CD4-positive, alpha-beta T cell (primary cell): Measurements from ENCODE around the gene CNTF. TPM values are rescaled to one million over a fixed set of nuclear protein-coding genes. Genes with fewer than 3 reads are reported as not detected.
A peak's percentile ranks its signal among the peaks of the same experiment; 100 is the strongest.

ENCODE experiments used
- ATAC-seq: fragments of 200-7000 bp; cut with Tn5 transposase; one replicate; pipeline ENCODE4 v1.10.0; 2022; ENCODE audit warnings: mild to moderate bottlenecking; ENCODE audit not compliant: poor library complexity
- CTCF ChIA-PET: fragments of 350-600 bp; sonication (Branson Sonifier 250); formaldehyde crosslinking; loops from one replicate; lab custom pipeline; 2021; ENCODE audit warnings: antibody characterized with exemption, inconsistent platforms; lab: Charles Lee
- POLR2A ChIA-PET: fragments of 350-600 bp; sonication (Branson Sonifier 250); formaldehyde crosslinking; loops from one replicate; lab custom pipeline; 2021; ENCODE audit warnings: antibody characterized with exemption, inconsistent platforms; lab: Charles Lee
- DNase-seq, 14 experiments: peaks; one replicate each; pipeline ENCODE4 v3.0.0-alpha.2; 2013 to 2020; ENCODE audit warnings: mixed read lengths in 2 of 14
- H3K27ac ChIP-seq, 2 donors: one replicate each; pipeline versions ENCODE4 v1.5.1 to v1.7.0; 2013; ENCODE audit warnings: low read length in 2 of 2, low read depth in 1 of 2, mild to moderate bottlenecking in 1 of 2
- H3K27me3 ChIP-seq, 2 experiments: 1 replicate in 1 of 2; 2 replicates in 1 of 2; pipeline versions ENCODE4 v1.6.1 to v1.7.0; 2013; ENCODE audit warnings: low read length in 2 of 2, control low read depth in 1 of 2, mild to moderate bottlenecking in 1 of 2, moderate library complexity in 1 of 2; ENCODE audit not compliant: insufficient read depth in 2 of 2, control insufficient read depth in 1 of 2
- H3K36me3 ChIP-seq: one replicate; pipeline ENCODE4 v1.6.1; 2013; ENCODE audit warnings: low read length, control low read depth; ENCODE audit not compliant: insufficient read depth
- H3K4me1 ChIP-seq: one replicate; pipeline ENCODE4 v1.6.1; 2013; ENCODE audit warnings: low read length, control low read depth; ENCODE audit not compliant: insufficient read depth
- H3K4me3 ChIP-seq: one replicate; pipeline ENCODE4 v1.5.1; 2013; ENCODE audit warnings: mild to moderate bottlenecking, low read length, moderate library complexity
- H3K9me3 ChIP-seq, 2 experiments: 1 replicate in 1 of 2; 2 replicates in 1 of 2; pipeline versions ENCODE4 v1.6.1 to v1.7.0; 2013; ENCODE audit warnings: low read length in 2 of 2, mild to moderate bottlenecking in 2 of 2, control low read depth in 1 of 2, moderate library complexity in 1 of 2; ENCODE audit not compliant: control insufficient read depth in 1 of 2, insufficient read depth in 1 of 2
- H3K27ac Mint-ChIP-seq: one replicate; pipeline ENCODE4 v1.8.0; 2020; ENCODE audit warnings: mixed read lengths
- H3K27me3 Mint-ChIP-seq: one replicate; pipeline ENCODE4 v1.8.0; 2021; ENCODE audit warnings: mixed read lengths
- H3K36me3 Mint-ChIP-seq: one replicate; pipeline ENCODE4 v1.8.0; 2021; ENCODE audit warnings: low read depth, mixed read lengths
- H3K4me1 Mint-ChIP-seq: one replicate; pipeline ENCODE4 v1.8.0; 2021; ENCODE audit warnings: low read depth, mixed read lengths
- H3K4me3 Mint-ChIP-seq: one replicate; pipeline ENCODE4 v1.8.0; 2020; ENCODE audit warnings: mild to moderate bottlenecking, mixed read lengths
- H3K9me3 Mint-ChIP-seq: one replicate; pipeline ENCODE4 v1.8.0; 2020; ENCODE audit warnings: mixed read lengths
- CTCF ChIP-seq: fragments of 200-600 bp; IDR thresholded peaks from one replicate; pipeline ENCODE4 v1.8.0; 2022; ENCODE audit warnings: antibody characterized with exemption, mild to moderate bottlenecking
- intact Hi-C, 2 experiments: fragments of 100-400 bp; cut with DNase I in 1 of 2; cut with micrococcal nuclease in 1 of 2; formaldehyde crosslinking; loops; one replicate each; pipeline versions ENCODE4 v1.15.1 to v1.9.0; 2023 to 2025; cut with DNase I, micrococcal nuclease
- total RNA-seq, 174 experiments: library from RNA in 2 of 174; stranded (reverse) in 2 of 174; gene quantifications; one replicate each; pipeline ENCODE4 v1.2.3 and lab custom pipeline; 2021 to 2026

Gene CNTF
- total RNA-seq, 2 experiments from 2014 or later: 3.1 to 3.9 TPM

- no peak for TF ChIP-seq CTCF
- H3K9me3 Mint-ChIP-seq: no peaks in the 10 kb centered on the region
- ChIA-PET CTCF (interaction anchor here (1.1 to 1.6 kb wide), 2 partner anchors 30 to 73 kb away, joined by 3 to 4 read pairs; no protein-coding TSS in a partner anchor), POLR2A (interaction anchor here (0.8 to 1.6 kb wide), 2 partner anchors 9 to 19 kb away, joined by 3 to 7 read pairs; partner anchors contain the start of gene ZFP91)
- DNase-seq (no peak), ATAC-seq (peak; percentile 36)
- no peak overlapping the region for H3K27ac ChIP-seq
- H3K4me3 ChIP-seq: no peak overlapping the region
- H3K27me3 Mint-ChIP-seq: no peaks in the 10 kb centered on the region
- peak overlapping the region; percentile 35 for H3K4me3 Mint-ChIP-seq
- peaks cover 8% of the 10 kb centered on the region for H3K4me1 ChIP-seq
- intact Hi-C loops: no loop called here
- H3K9me3 ChIP-seq: no peaks in the 10 kb centered on the region
- peaks cover 47% of the 10 kb centered on the region for H3K36me3 Mint-ChIP-seq
- no peaks in the 10 kb centered on the region for H3K27me3 ChIP-seq
- peaks cover 95% of the 10 kb centered on the region for H3K4me1 Mint-ChIP-seq
- peaks cover 11% of the 10 kb centered on the region for H3K36me3 ChIP-seq
- peak overlapping the region; percentile 78 for H3K27ac Mint-ChIP-seq
Measured at GRCh38 chr11:58597486-58598144, 24.9 kb upstream of the CNTF start.

- Mint-ChIP-seq H3K36me3 (peaks cover 47% of the 10 kb centered on the region), H3K9me3 (no peaks in the 10 kb centered on the region), H3K4me3 (peak overlapping the region; percentile 14), H3K27me3 (no peaks in the 10 kb centered on the region), H3K27ac (peak overlapping the region; percentile 23), H3K4me1 (peaks cover 98% of the 10 kb centered on the region)
- H3K9me3 ChIP-seq: no peaks in the 10 kb centered on the region
- ChIA-PET CTCF (interaction anchor here (1.0 to 1.7 kb wide), 3 partner anchors 10 to 77 kb away, joined by 3 to 5 read pairs (median 4); partner anchors contain the start of gene LPXN), POLR2A (interaction anchor here (1.6 kb wide), 1 partner anchor 25 kb away, joined by 3 read pairs; the partner anchor contains the start of gene LPXN)
- H3K4me1 ChIP-seq: peaks cover 7% of the 10 kb centered on the region
- TF ChIP-seq CTCF: no peak
- H3K4me3 ChIP-seq: no peak overlapping the region
- intact Hi-C loops: no loop called here
- H3K27me3 ChIP-seq: no peaks in the 10 kb centered on the region
- DNase-seq (no peak), ATAC-seq (no peak)
- H3K36me3 ChIP-seq: no peaks in the 10 kb centered on the region
- no peak overlapping the region for H3K27ac ChIP-seq
Measured at GRCh38 chr11:58600510-58600909, 22.0 kb upstream of the CNTF start.

- ATAC-seq (no peak), DNase-seq (no peak)
- Histone ChIP-seq H3K27me3 (no peaks in the 10 kb centered on the region), H3K27ac (no peak overlapping the region), H3K9me3 (no peaks in the 10 kb centered on the region), H3K4me3 (no peak overlapping the region), H3K36me3 (peaks cover 26% of the 10 kb centered on the region), H3K4me1 (peaks cover 8% of the 10 kb centered on the region)
- Mint-ChIP-seq H3K9me3 (no peaks in the 10 kb centered on the region), H3K4me3 (no peak overlapping the region), H3K36me3 (peaks cover 64% of the 10 kb centered on the region), H3K27ac (peak overlapping the region; percentile 2), H3K4me1 (peaks cover 69% of the 10 kb centered on the region), H3K27me3 (no peaks in the 10 kb centered on the region)
- ChIA-PET POLR2A (interaction anchor here (0.9 kb wide), 1 partner anchor 31 kb away, joined by 4 read pairs; the partner anchor contains the start of gene LPXN), CTCF (interaction anchor here (1.2 to 4.0 kb wide), 3 partner anchors 30 to 39 kb away, joined by 3 to 17 read pairs (median 5); partner anchors contain the start of gene LPXN)
- no peak for TF ChIP-seq CTCF
- intact Hi-C loops: loop anchor here in 1 of 2 experiments (5.0 kb wide), 1 partner anchor 35 kb away; no protein-coding TSS in a partner anchor
Measured at GRCh38 chr11:58606930-58607714, 15.3 kb upstream of the CNTF start.
